Activated gamma-delta T cell treated with Interleukin-2 at 50 U/mL for 16 hours (primary cell): Measurements from ENCODE around the gene CPPED1.

Experiments used
- DNase-seq: peaks from one replicate; pipeline ENCODE4 v3.0.0-alpha.2; 2020

Gene CPPED1

DNA sequence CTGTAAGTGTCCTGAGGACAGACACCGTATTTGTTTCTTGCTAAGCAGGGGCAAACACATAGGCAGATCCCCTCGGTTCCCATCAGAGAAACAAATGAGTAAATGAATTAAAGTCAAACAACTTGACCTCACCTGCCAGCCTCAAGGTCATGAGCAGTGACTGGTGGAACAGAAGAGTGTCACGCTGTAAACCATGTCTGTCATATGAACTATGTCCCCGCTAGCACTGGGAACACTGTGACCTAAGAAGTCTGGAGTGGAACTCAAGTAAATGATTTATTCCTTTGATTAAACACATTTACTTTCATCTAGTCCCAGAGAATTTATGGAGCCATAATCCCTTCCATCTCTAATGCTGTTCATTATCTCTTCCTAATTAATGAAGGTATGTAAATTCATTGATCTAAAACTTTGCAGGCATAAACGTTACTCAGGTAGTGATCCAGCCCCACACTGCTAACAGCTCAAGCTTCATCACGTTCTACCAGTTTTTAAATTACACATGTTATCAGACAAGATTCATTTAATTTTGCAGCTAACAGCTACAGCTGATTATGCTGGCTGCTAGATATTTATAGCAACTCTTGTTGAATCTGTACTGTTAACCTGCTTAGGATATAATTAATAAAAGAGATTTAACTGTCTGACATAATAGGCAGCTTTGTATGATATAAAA is 38.7 kb downstream of the CPPED1 start:
- DNase-seq = no peak

DNA sequence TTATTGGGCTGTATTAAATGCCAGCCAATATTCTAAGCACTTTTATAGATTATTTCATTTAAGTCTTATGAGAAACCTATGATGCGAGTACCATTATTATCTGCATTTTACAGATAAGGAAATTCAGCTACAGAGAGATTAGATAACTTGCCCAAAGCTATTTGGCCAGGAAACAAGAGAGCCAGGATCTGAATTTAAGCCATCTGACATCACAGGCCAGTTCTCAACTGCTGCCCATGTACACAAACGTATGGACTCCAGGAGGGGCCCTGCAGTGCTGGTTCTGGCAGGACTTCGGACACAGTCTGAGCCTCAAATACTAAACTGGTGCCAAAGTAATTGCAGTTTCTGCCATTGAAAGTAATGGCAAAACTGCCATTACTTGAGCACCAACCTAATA is 40.2 kb downstream of the CPPED1 start:
- DNase-seq = no peak

DNA sequence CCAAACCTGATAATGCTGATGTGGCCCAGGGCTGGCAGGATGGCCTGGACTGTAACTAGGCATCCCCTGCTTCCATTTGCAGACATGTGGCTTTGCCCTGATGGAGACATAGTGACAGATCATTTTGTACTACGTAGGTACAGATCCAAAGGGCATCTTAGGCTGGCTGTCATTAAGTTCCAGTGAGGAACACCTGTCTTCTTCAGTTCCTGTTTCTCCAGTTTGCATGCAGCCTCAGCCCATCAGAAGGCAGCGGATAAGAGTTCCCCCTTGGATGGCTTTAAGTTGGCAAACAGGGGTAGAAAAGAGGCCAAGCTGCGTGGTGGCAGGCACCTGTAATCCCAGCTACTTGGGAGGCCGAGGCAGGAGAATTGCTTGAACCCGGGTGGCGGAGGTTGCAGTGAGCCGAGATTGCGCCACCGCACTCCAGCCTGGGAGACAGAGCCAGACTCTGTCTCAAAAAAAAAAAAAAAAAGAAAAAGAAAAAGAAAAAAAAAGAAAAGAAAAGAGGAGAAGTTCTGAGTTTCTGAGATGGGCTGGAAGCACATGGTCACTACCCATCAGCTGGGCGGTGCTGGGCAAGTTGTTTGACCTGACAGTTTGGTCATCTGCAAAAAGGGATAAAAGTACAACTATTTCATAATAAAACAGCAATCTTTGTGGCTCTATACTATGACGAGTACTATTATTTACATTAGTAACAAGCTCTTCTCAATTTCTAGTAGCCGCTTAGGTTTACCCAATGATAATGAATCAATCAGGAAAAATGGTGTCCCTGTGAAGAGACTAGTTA is 42.7 kb downstream of the CPPED1 start:
- no peak for DNase-seq

GRCh38 chr16:12758670-12759558 is 44.8 kb downstream of the CPPED1 start:
- DNase-seq = no peak

DNA sequence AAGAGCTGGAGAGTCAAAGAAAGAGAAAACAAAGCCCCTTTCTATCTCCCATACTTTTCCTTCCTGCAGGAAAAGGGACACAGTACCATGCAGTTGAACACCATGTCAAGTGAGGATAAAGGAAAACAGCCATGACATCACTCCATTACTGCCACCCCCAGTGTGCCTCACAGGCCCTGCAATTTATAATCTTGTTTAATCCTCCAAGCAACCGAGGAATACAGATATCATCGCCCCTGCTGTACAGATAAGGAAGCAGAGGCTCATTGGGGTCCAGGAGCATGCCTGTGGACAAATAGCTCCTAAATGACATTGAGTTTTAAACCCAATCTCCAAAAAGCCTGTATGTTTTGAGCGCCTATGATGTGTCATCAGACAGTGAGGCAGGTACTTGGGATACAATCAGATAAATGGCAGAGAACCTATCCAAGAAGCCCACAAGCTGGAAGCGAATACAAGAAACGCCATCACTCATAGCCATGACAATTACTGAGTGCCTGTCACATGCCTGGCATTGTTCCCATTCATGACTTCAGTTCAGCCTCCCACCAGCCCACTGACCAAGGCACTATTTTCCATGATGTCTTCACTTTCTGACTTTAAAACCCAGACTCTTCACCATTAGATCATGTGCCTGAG is 45.5 kb downstream of the CPPED1 start:
- DNase-seq = no peak

DNA sequence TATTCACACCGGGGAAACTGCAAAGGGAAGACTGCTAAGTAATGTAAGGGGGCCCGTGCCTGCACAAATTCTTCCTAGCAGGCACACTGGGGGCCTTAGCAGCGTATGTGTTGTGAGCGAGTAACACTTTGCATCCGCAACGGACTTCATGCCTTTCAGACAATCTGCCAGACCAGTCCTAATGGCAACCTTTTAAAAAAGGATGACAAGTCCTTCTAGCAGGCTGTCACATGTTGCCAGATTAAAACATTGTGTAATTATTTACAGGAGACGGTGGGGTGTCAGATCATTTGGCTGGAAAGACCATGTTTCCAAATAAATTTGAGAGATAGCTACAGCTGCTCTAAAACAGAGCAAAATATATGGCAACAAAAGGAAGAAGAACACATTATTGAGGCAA is 46.1 kb downstream of the CPPED1 start:
- DNase-seq = no peak

- no peak for DNase-seq
Measured at GRCh38 chr16:12754824-12755543, 48.7 kb downstream of the CPPED1 start.

DNA sequence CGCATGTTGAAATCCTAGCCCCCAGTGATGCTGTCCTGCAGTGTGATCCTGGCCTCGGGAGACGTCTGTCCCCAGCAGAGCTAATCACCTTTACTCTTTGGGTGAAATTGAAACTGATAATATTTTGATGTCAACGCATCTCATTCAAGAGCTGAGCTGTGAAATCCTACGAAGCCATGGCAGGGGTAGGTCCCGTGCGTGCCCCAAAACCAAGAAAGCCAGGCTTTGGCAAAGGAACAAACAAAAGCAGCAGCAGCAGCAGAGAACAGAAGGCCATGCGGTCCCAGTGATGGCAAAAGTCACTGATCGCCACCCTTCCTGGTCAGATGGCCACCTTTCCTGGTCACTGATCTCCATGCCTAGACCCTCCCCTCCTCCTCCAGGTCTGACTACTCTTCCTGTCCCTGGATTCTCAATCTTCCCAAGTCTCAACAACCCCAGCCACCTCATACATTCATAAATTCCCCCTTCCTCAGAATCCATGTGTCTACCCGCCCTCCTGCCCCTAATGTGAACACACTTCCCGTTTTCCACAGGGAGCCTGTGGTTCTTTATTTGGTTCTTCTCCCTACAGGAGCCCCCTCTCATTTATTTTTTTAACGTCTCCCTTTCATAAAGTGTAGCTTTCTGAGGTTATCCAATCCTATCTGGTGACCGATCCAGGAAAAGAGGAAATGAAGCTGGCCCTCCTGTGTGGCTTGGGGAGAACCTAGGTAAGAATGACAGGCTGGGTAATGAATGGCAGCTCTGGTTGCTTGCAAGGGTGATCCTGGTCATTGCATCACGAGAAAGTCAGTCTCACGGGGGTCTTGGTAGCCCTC is 50.3 kb downstream of the CPPED1 start:
- DNase-seq = no peak

GRCh38 chr16:12752159-12752558 is 51.5 kb downstream of the CPPED1 start:
- DNase-seq = no peak

DNA sequence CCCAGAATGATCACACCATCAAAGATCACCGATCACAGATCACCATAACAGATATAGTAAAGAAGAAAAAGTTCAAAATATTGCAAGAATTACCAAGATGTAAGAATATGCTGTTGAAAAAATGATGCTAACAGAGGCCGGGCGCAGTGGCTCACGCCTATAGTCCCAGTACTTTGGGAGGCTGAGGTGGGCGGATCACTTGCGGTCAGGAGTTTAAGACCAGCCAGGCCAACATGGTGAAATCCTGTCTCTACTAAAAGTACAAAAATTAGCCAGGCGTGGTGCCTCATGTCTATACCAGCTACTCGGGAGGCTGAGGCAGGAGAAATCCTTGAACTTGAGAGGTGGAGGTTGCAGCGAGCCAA is 53.2 kb downstream of the CPPED1 start:
- DNase-seq = no peak

DNA sequence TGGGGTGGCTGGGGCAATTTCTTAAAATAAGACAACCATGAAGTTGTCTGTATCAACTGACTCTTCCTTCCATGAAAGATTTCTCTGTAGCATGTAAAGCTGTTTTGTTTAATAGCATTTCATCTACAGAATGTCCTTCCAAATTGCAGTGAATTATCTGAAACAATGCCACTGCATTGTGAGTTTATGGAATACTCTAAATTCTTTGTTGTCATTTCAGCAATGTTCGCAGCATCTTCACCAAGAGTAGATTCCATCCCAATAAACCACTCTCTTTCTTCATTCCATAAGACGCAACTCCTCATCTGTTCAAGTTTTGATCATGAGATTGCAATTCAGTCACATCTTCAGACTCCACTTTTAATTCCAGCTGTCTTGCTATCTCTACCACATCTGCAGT is 54.6 kb downstream of the CPPED1 start:
- DNase-seq = no peak

DNA sequence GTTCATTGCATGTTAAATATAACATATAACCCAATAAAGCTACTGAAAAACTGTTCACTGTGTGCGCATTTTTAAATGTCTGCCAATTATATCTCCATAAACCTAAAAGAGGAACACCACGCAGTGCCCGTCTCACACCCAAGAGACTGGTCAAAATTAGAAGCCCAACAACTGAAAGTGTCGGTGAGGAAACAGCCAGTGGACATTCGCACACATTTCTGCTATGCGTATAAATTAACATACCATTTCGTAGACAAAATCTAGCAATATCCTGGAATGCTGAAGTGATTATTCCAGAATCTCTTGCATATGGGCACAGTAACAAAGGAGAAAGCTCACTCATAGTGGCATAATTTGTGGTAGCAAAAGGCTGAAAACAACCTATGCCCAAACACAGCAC is 55.9 kb downstream of the CPPED1 start:
- DNase-seq = no peak

DNA sequence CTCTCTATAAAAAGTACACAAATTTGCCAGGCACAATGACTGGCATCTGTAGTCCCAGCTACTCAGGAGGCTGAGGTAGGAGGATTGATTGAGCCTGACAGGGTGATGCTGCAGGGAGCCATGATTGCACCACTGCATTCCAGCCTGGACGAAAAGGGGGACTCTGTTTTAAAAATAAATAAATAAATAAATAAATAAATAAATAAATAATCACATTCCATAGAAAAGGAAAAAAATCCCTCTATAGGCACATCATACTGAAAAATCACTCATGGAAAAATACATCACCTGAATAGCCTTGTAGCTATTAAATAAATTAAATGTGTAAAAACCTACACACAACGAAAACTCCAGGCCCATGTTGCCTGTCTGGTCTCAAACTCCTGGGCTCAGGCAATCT is 56.4 kb downstream of the CPPED1 start:
- no peak for DNase-seq

DNA sequence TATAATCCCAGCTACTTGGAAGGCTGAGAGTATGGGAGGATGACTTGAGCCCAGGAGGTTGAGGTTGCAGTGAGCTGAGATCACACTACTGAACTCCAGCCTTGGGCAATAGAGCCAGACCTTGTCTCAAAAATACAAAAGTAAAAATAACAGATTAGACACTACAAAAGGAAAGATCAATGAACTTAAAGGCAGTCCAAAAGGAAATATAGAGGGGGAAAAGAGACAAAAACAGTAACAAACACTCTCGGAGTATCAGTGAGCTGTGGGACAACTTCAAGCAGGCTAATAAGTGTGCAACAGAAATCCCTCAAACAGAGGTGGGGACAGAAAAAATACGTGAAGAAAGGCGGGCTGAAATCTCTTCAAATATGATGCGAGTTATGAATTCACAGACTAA is 58.8 kb downstream of the CPPED1 start:
- DNase-seq = no peak

- DNase-seq = no peak
Measured at GRCh38 chr16:12742741-12743140, 60.9 kb downstream of the CPPED1 start.

DNA sequence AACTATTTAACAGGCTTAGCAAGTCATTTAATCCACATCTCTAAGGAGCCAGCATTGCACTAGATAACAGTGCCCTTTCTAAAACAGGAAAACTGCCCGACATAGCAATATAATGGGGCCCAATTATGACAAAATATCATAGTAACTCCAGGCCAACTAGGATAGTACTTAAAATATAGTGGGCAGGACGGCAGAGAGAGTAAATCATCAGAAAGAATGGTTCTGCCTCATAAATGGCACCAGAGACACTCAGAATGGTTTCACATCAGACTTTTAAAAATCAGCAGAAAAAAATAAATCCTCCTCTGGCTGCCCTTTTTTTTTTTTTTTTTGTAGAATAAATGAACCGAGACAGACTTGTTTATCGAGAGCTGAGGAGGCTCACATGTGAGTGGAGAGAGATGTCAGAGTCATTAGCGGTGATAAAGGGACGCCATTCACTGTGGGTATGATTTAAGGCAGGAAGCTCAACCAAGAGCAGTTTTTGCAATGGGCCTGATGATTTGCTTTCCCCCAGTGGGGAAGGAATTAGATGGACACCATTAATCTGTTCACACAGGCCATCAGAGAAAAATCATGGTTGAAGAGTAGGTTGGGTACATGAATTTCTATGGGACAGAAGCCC is 62.6 kb downstream of the CPPED1 start:
- DNase-seq = no peak

DNA sequence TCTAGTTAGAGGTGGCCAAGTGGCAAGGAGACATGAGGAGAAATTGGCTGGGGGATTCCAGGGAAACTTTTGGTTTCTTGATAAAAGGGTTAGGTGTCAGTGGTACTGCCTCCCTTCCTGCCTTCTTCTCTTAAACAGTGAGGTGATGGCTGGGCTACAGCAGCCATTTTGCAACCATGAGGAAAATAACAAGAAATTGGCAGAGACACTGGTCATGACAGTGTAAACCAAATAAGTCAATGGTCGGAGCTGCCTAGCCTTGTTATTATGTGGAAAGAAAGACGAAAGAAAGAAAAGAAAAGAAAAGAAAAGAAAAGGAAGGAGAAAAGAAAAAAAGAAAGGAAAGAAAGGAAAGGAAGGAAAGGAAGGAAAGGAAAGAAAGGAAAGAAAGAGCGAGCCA is 63.9 kb downstream of the CPPED1 start:
- no peak for DNase-seq

- no peak for DNase-seq
Measured at GRCh38 chr16:12737563-12737962, 66.1 kb downstream of the CPPED1 start.

DNA sequence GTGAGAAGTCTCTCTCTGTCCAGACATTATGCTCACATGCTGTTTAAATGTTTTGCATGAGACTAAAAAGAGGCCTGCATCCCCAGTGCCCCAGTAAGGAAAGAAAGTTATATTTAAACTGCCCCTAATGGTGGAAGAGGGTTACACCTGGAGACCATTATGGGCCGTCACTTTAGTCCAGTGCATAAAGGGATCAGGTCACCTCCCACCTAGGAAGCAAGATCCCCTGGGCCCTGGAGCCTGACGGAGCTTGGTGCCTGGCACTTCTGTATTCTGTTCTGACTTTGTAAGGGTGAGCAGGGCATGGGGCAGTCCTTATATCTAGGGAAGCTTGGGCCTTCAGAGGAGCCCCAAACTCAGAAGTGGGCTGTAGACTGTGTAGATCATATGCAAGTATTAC is 67.9 kb downstream of the CPPED1 start:
- DNase-seq = no peak

GRCh38 chr16:12732600-12732999 is 71.1 kb downstream of the CPPED1 start:
- DNase-seq = no peak

GRCh38 chr16:12729448-12729847 is 74.2 kb downstream of the CPPED1 start:
- no peak for DNase-seq
